HG03460 (cell line): ENCODE data around the gene PIEZO1.

Experiments
- ATAC-seq: cut with Tn5 transposase; IDR thresholded peaks from one replicate; pipeline ENCODE4 v1.9.1; 2021; ENCODE audit not compliant: unreplicated experiment

PIEZO1 gene

DNA sequence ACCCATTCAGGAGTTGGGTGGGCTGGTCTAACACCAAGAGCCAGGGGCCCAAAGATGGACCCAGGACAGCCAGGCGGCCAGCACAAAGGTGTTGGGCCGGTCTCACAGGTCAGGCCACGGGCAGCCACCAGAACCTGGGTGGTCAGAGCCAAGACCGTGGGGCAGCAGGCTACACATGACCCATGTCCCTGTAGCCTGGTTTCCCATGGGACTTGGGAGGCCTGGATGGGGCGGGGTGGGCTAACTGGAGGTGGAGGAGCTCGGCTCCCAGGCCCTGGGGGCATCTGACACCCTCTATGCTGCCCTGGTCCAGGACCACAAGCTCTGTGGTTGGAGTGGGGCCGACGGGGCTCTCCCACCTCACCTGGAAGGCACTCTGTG is 61.5 kb downstream of the PIEZO1 start:
- no peak for ATAC-seq

DNA sequence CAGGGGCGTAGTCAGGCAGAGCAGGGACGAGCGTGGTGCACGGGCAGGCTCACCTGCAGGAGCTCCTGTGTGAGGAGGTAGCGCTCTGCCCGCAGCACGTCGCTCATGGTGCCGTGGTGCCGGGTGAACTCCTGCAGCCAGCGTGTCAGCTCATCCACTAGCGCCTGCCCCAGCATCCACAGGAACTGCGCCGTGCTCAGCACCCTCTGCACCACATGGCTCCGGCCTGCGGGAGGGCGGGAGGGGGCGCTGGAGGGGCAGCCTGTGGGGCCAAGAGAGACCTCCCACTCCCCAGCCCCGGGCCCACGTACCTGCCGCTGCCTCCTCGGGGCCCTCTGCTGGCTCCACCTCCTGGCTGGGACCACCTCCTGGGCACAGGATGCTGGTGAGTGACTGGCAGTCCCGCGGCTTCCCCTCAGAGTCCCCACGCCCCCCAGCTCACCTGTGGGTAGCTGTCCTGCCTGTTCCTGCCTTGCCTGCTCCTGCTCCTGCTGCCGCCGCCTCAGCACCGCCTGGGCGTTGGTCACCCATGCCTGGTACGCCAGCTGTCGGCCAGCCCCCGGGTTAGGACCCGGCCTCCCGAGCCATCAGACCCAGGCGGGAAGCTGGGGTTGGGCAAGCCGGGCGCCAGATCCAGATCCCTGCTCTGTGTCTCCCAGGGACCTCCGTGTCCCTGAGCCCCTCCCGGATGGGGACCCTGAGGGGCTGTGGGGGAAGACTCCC is 62.1 kb downstream of the PIEZO1 start:
- no peak for ATAC-seq

DNA sequence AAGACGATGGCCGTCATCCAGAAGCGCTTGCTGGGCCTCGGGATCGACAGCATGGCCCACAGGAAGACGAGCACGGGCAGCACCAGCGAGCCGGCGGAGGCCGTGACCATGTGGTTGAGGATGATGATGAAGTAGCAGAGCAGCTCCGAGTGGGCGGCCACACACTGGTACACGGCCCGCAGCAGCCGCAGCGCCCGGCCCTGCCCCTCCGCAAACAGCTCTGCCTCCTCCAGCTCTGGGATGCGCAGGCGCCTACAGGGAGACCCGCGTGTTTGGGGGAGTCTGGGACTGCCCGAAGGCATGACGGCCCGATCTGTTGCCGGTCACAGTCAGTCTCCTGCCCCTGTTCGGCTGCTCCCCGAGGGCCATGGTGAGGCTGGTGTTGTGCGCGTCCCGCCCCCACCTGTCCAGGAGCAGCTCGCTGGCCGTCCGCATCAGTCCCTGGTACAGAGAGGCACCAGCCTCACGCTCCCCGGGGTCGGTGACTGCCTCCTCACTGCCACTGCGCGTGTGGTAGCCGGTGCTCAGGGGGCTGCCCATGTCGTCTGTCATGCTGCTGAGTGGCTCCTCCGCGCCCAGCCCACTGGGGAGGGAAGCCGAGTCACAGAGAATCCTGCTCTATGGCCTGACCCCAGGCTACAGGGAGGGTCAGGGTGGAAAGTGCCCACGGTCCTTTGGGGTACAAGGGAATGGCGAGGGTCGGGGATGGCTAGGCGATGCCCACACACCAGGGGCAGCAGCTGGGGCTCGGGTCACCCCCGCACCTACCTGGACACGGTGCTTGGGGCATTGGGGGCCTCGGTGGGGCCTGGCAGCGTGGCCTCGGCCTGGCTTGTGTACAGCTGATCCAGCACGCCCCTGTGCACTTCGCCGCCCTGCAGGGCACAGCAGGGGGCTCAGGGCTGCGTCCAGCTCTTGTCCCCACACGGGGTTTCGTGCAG is 62.9 kb downstream of the PIEZO1 start:
- no peak for ATAC-seq

DNA sequence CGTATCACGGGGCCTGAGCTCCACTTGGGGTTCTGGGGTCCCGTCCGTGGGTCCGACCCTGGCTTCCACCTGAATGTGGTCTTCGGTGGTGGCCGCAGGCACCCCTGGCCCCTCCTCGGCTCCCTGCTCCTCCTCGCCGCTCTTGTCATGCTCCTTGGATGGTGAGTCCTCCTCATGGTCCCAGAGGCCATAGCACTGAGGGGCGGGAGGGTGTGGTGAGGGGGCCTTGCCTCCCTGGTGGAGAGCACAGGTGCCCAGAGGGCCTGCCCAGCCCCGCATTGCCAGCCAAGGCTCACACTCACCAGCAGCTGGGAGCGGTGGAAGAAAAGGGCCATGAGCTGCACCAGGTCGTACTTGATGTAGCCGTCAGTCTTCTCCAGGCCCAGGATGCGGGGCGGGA is 63.8 kb downstream of the PIEZO1 start:
- ATAC-seq, result no peak

DNA sequence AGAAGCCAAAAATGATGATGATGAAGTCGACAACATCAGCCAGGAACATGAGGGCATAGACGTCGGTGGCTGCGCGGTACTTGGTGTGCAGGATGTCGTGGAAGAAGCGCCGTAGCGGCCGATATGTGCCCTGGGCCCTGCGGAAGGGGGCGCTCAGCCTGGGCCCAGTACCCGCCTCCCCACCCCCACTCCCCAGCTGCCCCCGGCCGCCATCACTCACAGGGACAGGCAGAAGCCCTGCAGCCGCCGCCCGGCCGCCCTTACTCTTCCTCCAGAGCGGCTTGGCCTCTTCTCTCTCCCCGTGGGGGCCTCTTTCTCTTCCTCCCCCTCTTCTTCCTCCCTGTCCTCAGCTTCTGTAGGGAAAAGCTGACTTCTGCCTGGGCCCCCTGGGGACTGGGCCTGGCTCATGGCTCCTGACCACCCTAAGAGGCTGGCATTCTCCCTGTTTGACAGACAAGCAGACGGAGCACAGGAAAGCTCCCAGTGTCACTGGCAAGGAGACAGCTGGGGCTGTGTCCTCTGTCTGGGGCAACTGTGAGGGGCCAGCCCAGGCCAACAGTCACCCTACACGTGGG is 64.5 kb downstream of the PIEZO1 start:
- no peak for ATAC-seq

DNA sequence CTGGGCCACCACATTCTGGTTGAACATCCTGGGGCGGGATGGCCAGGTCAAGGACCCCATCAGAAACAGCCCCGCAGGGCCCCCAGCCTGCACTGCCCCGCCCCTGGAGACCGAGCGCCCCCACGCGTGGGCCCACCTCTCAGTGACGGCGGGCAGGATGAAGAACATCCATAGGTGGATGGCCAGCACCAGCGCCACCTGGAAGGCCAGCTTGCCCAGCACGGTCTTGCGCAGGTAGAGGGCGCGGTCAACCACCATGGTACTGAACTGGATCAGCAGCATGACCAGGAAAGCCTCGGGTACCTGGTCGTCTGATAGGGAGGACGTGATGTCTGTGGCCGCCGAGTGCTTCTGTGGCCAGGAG is 65.1 kb downstream of the PIEZO1 start:
- no peak for ATAC-seq

DNA sequence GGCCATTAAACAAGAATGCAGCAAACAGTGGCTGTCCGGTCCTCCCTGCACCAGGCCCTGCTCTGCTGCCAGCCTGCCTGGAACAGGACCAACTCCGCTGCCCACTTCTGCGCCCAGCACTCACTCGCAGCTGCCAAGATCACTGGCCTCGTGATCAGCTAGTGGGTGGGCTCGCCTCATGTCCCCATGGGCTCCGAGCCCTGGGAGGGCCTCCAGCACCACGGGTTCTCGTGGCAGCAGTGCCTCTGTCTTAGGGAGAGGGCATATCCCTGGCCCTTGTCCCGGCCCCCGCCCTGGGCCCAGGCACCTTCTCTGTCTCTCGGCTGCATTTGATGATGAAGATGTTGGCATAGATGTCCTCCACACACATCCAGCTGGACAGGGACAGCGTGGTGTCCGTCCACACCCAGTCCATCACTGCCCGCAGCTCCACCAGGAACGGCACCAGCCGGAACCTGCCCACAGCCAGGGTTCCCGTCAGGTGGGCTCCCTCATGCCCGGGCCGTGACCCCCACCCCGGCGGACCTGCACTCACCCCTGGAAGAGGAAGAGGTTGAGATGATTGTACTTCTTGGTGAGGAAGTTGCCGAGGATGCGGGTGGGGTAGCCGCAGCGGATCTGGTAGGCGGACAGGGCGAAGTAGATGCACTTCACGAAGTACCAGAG is 65.6 kb downstream of the PIEZO1 start:
- ATAC-seq, result no peak

DNA sequence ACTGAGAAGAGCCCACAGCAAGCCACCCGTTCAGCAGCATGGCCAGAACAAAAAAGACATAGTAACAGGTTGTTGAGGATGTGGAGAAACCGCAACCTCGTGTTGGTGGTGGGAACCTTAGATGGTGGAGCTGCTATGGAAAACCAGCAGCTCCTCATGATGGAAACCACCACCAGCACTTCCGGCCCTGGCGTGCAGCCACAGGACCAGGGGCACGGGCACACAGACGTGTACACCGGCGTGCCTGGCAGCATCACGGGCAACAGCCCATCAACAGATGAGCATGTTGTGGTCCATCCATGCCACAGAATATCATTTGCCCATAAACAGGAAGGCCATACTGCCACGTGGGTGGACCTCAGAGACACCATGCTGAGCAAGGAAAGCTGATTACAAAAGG is 66.8 kb downstream of the PIEZO1 start:
- no peak for ATAC-seq

DNA sequence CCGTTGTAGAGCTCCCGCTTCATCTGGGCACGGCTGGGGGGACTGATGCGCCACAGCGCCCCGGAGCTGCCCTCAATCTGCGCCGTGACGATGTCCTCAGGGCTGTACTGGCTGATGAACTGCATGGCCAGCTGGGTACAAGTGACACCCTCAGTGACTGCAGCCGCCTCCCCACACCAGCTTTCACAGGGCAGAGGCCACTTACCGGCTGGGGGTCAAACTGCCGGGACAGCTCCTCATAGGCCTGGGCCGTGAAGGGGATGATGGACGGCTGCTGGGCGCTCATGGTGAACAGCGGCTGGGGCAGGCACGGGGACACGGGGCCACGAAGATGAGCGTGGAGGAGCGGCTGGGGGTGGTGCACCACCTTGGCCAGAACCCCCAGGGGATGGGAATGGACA is 68.4 kb downstream of the PIEZO1 start:
- no peak for ATAC-seq

DNA sequence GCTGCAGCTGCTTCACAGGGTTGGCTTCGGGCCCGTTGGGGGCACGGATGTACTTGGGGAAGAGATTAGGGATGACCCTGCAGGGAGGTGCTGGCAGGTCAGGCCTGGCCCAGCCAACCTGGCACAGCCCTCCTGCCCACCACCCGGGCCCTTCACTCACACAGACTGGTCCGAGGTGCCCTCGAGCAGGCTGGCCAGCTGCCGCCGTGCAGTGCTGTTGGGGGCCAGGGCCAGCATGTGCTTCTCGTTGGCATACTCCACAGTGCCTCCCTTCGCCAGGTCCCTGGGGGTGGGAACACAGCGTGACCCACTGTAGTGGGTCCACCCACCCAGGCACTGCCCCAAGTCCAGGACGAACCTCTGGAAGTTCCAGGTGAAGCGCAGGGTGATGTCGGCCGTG is 68.8 kb downstream of the PIEZO1 start:
- ATAC-seq, result no peak

DNA sequence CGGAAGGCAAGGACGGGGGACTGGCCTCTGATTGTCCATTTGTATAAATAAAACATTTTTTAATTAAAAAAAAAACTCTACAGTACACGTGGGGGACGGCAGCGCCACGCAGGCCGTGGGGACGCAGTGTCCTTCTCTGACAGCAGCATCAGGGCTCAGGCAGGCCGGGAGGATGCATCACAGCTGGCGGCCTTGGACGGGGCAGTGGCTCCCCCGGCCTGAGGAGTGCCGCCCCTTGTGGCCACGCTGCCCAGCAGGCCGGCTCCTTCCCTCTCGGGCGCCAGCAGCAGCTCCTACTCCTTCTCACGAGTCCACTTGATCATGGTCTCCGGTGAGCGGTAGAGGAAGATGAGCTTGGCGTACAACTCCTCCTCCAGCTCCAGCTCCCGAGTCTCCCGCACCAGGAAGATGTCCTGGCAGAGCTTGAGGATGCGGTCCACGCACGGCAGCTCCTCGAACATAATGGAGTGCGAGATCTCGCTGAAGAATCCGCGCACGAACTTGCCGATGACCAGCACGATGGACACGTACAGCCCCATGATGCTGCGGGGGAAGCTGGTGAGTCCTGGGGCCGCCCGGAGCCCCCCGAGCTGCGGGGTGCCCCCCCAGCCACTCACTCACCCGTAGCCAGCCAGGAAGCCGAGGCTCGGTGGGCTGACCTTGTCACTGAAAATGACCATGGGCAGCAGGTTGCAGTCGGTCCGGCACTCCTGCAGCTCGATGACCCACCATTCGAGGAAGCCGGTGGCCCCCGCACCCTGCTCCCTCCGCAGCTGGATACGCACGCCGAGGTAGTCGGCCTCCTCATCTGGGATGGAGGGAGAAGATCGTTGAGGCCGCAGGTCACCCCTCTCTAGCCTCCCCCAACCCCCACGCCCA is 69.5 kb downstream of the PIEZO1 start:
- no peak for ATAC-seq

DNA sequence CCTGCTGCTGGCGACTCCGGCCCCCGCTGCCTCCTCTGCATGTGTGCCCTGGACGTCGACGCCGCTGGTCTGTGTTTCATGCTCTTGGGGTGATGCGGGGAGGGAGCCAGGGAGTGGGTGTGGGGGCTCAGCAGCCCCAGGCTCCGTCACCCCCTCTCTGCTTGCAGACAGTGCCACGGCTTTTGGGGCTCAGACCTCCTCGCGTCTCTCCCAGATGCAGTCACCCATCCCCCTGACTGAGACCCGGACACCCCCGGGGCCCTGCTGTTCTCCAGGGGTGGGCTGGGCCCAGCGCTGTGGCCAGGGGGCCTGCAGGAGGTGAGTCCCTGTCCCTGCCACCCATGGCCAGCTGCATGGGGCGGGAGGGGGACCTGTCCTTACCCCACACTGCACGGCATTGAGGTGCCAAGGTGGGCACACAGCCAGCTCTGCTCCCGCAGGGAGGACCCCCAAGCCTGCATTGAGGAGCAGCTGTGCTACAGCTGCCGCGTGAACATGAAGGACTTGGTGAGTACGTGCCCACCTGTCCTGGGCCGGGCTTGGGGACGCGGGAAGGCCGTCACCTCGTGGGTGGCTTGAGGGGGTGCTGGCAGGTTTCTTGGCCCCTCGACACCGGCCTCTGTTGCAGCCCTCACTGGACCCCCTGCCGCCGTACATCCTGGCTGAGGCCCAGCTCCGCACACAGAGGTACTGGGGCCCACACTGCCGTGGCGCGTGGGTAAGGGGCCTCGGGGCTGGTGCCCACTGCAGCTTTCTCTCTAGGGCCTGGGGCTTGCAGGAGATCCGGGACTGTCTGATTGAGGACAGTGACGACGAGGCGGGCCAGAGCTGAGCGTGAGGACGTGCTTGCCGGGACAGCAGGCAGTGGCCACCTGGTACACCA is 70.4 kb downstream of the PIEZO1 start:
- ATAC-seq, result no peak

DNA sequence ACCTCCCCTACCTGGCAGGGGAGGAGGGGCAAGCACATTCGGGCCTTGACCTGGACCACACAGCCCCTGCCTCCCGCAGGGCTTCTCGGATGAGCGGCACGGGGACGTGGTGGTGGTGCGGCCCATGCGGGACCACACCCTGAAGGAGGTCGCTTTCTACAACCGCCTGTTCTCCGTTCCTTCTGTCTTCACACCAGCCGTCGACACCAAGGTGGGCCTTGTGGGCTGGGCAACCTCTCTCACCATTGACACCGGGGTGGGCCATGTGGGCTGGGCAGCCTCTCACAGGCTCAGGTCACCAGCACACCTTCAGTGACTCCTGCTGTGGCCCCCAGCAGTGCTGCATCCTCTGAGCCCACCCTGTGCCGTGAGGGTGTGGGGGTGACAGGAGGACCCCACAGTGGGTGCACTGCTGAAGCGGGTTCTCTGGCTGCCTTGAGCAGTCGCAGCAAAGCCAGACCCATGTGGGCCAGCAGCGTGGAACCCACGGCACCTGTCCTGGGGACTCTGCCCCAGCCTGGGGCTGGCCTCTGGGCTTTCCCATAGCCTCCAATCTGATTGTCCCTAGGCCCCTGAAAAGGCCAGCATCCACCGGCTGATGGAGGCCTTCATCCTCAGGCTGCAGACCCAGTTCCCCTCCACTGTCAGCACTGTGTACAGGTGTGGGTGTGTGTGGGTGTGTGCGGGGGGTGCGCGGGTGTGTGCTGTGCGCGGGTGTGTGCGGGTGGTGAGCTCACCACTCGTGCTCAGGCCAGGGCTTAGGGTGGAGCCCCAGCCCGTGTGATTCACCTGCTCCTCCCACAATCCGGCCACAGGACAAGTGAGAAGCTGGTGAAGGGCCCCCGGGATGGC is 71.2 kb downstream of the PIEZO1 start:
- no peak for ATAC-seq

DNA sequence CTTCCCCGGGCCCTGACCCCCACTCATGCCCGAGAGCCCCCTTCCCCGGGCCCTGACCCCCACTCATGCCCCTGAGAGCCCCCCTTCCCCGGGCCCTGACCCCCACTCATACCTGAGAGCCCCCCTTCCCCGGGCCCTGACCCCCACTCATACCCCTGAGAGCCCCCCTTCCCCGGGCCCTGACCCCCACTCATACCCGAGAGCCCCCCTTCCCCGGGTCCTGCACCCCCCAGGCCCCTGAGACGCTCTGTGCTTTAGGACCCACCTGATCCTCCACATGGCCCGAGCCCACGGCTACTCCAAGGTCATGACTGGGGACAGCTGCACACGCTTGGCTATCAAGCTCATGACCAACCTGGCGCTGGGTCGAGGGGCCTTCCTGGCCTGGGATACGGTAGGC is 72.0 kb downstream of the PIEZO1 start:
- ATAC-seq, result no peak

DNA sequence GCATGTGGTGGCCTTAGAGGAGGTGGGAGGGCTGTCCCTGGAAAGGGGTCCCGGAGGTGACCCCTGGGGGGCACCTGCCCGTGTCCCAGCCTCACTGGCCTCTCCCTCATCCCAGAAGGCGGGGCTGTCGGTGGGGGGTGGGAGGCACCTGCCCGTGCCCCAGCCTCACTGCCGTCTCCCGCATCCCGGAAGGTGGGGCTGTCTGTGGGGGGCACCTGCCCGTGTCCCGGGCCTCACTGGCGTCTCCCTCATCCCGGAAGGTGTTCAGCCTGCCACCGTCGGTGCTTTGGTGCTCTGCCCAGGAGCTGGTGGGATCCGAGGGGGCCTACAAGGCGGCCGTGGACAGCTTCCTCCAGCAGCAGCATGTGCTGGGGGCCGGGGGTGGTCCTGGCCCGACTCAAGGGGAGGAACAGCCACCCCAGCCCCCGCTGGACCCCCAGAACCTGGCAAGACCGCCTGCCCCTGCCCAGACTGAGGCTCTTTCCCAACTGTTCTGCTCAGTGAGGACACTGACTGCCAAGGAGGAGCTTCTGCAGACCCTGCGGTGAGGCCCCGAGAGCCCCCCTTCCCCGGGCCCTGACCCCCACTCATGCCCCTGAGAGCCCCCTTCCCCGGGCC is 72.5 kb downstream of the PIEZO1 start:
- ATAC-seq, result no peak

DNA sequence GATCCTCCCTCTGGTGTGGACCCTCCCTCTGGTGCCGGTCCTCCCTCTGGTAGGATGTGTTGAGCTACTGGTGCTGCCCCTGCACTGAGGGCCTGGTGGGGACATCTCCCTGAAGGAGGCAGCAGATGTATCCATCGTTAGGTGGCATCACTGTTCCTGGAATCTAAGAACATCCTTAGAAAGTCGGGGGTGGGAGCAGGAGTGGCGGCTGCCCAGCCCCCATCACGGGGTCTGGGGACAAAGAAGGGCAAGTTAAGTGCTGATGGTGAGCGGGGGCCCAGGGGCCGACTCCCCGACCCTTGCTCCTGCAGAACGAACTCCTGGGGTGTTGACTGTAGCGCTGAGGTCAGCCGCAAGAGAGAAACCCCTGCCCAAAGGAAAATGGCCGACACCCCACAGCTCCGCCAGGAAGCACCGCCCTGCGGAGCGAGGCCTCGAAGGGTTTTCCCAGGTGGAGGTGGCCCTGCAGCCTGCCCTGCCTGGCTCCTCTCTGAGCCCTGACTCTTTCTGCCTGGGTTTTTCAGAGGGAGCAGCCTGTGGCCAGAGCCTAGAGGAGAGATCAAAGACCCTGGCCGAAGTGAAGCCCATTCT is 73.2 kb downstream of the PIEZO1 start:
- no peak for ATAC-seq

DNA sequence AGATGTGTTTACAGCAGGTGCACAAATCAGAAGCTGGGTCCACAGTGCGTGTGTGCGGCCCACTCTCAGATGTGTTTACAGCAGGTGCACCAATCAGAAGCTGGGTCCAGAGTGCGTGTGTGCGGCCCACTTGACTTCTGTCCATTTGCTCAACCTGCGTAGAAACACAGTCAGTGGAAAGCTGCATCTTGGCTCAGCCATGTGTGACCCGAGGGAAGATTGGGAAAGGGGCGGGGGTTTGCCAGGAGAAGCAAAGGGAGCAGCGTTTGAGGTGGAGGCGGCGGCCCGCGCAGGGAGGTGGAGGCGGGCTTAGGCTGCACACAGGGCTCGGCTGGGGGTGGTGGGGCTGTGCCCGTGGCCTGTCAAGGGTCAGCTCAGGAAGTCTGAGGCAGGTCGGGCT is 74.5 kb downstream of the PIEZO1 start:
- no peak for ATAC-seq
